MM.1S (cell line): ENCODE measurements around the gene KLHDC7B.

Experiments used
- CTCF ChIP-seq: fragments of 300-600 bp; sonication (generic); IDR thresholded peaks from 2 replicates; pipeline ENCODE4 v1.5.1; 2016; ENCODE audit warnings: antibody characterized with exemption, low read length, mixed read lengths
- EZH2 ChIP-seq: fragments of 300-600 bp; sonication (generic); optimal IDR thresholded peaks from 2 replicates; pipeline ENCODE3; 2017; ENCODE audit warnings: low read depth, mild to moderate bottlenecking, antibody characterized with exemption, low read length, mixed read lengths

- no peak for TF ChIP-seq CTCF
- no peak for TF ChIP-seq EZH2
Measured at GRCh38 chr22:50520826-50521453, 24.8 kb upstream of the KLHDC7B start.
